ENCODE data around the gene TGOLN2. TPM values are rescaled to one million over a fixed set of nuclear protein-coding genes. Genes with fewer than 3 reads are reported as not detected.

TGOLN2 gene
- total RNA-seq, result 100 to 1,000 TPM; 114 to 169 (median 151) TPM

GRCh38 chr2:85327822-85328617, at the start of gene TGOLN2:
Gene TGOLN2 (minus strand): TSS chr2:85327989. CDS start chr2:85327962, 27 bp downstream.
- TF ChIP-seq CTCF (IDR thresholded peaks at IDR 0.05; ENCODE audit: low read depth), result no peak

GRCh38 chr2:85377083-85377482, 49.3 kb upstream of the TGOLN2 start:
- no peak for TF ChIP-seq CTCF (IDR thresholded peaks at IDR 0.05; ENCODE audit: low read depth)

GRCh38 chr2:85376291-85377065, 48.7 kb upstream of the TGOLN2 start:
- no peak for TF ChIP-seq CTCF (IDR thresholded peaks at IDR 0.05; ENCODE audit: low read depth)

- TF ChIP-seq CTCF (IDR thresholded peaks at IDR 0.05; ENCODE audit: low read depth), result no peak
Observed at GRCh38 chr2:85371045-85371444, 43.3 kb upstream of the TGOLN2 start.

- TF ChIP-seq CTCF (IDR thresholded peaks at IDR 0.05; ENCODE audit: low read depth), result no peak
Observed at GRCh38 chr2:85369500-85369899, 41.7 kb upstream of the TGOLN2 start.

- TF ChIP-seq CTCF (IDR thresholded peaks at IDR 0.05; ENCODE audit: low read depth), result no peak
Observed at GRCh38 chr2:85368921-85369320, 41.1 kb upstream of the TGOLN2 start.

GRCh38 chr2:85367180-85367579, 39.4 kb upstream of the TGOLN2 start:
- TF ChIP-seq CTCF (IDR thresholded peaks at IDR 0.05; ENCODE audit: low read depth), result no peak

Data from subcutaneous adipose tissue (tissue), 4 donors.